Stomach smooth muscle (tissue), 2 donors: Measurements from ENCODE around the gene P4HB.

Source experiments
- H3K27ac ChIP-seq: one replicate; pipeline ENCODE4 v1.7.0; 2013; ENCODE audit warnings: mild to moderate bottlenecking, low read length, inconsistent platforms
- H3K27me3 ChIP-seq, 2 donors: one replicate each; pipeline ENCODE4 v1.7.0; 2013; ENCODE audit warnings: low read length in 2 of 2; ENCODE audit not compliant: insufficient read depth in 2 of 2, control insufficient read depth in 1 of 2
- H3K36me3 ChIP-seq, 2 donors: one replicate each; pipeline ENCODE4 v1.7.0; 2013; ENCODE audit warnings: low read length in 2 of 2; ENCODE audit not compliant: control insufficient read depth in 2 of 2, insufficient read depth in 2 of 2
- H3K4me1 ChIP-seq: one replicate; pipeline ENCODE4 v1.7.0; 2013; ENCODE audit warnings: low read length; ENCODE audit not compliant: control insufficient read depth, insufficient read depth
- H3K4me3 ChIP-seq, 2 donors: one replicate each; pipeline ENCODE4 v1.7.0; 2013; ENCODE audit warnings: low read length in 2 of 2
- H3K9ac ChIP-seq, 2 donors: one replicate each; pipeline ENCODE4 v1.7.0; 2013; ENCODE audit warnings: low read length in 2 of 2, mild to moderate bottlenecking in 1 of 2
- H3K9me3 ChIP-seq, 2 donors: one replicate each; pipeline ENCODE4 v1.7.0; 2013; ENCODE audit warnings: low read length in 2 of 2; ENCODE audit not compliant: control insufficient read depth in 2 of 2
- donor health status: healthy.
- donor health status: Pancreatic carcinoma.

Gene P4HB

GRCh38 chr17:81878294-81878693, 18.0 kb upstream of the P4HB start:
- Histone ChIP-seq H3K9ac (no peak overlapping the region), H3K27ac (no peak overlapping the region), H3K4me3 (no peak overlapping the region), H3K9me3 (no peaks in the 10 kb centered on the region), H3K4me1 (no peaks in the 10 kb centered on the region), H3K27me3 (no peaks in the 10 kb centered on the region), H3K36me3 (peaks cover 12 to 15% of the 10 kb centered on the region in 2 donors)

DNA sequence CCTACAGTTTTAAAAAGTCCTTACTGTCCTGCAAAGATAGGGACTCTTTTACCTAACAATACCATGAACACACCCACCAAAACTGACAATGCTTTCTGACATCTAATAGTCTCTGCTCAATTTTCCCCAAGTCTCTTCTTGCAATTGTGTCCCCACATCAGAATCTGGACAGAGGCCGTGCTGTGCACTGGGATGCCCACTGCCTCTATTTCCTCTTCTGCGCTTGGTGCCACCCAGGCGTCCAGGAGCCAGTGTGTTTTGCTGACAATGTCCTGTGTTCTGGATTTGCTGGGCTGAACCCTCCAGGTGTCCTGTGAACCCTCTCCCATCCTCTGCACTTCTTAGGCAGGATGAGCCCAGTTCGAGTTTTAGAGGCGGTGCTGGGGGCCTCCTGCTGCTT, 17.2 kb upstream of the P4HB start:
- H3K4me3 ChIP-seq: no peak overlapping the region
- H3K36me3 ChIP-seq: peaks cover 12 to 15% of the 10 kb centered on the region in 2 donors
- no peaks in the 10 kb centered on the region for H3K9me3 ChIP-seq
- peaks cover 3% of the 10 kb centered on the region for H3K4me1 ChIP-seq
- H3K27ac ChIP-seq: no peak overlapping the region
- no peak overlapping the region for H3K9ac ChIP-seq
- no peaks in the 10 kb centered on the region for H3K27me3 ChIP-seq

DNA sequence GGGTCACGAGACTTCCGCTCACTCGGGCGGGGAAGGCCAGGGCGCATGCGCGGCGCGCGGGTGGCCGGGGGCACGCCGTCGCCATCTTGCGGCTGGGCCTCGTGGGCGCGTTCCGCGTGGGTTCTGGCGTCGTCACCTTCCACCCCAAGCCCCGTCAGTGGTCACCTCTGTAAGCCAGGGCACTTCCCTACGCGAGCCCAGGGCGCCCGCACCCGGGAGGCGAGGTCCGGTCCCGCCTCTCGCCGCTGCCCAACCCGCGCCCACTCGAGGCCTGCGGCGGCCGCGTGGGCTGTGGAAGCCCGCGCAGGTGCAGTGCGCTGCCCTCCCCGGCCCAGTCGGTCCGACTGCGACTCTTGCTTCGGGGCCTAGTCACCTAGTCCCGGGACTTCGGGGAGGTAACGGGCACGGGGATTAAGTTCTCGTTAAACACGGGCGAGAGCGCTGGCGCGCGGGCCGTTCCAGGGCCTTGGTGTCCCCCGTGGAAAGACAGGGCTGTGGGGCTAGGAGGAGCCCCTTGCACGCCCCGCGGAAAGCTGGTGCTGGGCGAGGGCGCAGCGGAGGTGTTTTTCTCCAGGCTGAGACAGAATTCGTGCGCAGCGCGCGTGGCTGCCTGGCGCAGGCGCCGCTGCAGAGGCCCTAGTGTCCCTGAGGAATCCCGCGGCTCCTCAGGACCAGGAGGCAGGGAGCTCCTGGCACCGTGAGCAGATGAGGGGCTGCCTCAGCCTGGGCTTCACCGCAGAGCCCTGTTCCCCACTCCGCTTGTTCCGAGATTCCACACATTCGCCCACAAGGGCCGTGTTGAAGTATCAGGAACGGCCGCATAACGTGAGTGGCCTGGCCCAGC, 11.3 kb upstream of the P4HB start:
- Histone ChIP-seq H3K27ac (peak overlapping the region; percentile 97), H3K4me3 (peak overlapping the region; percentile 86 to 91), H3K27me3 (no peaks in the 10 kb centered on the region), H3K4me1 (peaks cover 50% of the 10 kb centered on the region), H3K36me3 (peaks cover 0 to 10% of the 10 kb centered on the region in 2 donors), H3K9me3 (no peaks in the 10 kb centered on the region), H3K9ac (peak overlapping the region; percentile 93 to 99)

DNA sequence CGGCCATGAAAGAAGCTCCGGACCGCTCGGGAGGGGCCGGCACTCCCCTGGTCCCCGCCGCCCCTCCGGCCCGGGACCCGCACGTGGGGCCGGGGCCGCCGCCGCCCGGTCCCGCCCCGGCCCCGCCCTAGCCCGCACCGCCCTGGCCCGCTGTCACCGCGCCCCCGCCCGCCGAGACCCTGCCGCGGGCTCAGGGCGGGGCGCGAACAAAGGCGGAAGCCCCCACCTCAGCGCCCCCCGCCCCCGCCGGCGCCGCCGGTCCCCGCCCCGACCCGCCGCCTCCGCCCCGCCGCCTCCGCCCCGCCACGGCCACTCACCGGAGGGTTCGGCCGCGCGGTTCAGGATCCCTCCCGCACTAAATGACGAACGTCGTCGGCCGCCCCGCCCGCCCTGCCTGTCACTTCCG, 10.6 kb upstream of the P4HB start, which contains the start of gene ARHGDIA:
TSS of gene ARHGDIA (minus strand) at position 357 of the 406 bp plus-strand sequence. CDS start 1,407 bp downstream, outside the sequence.
- Histone ChIP-seq H3K9me3 (no peaks in the 10 kb centered on the region), H3K27ac (peak within 1 kb of the TSS; percentile 97), H3K27me3 (no peaks in the 10 kb centered on the region), H3K4me1 (peaks cover 55% of the 10 kb centered on the region), H3K9ac (peak within 1 kb of the TSS; percentile 93 to 99), H3K36me3 (peaks cover 0 to 10% of the 10 kb centered on the region in 2 donors), H3K4me3 (peak within 1 kb of the TSS; percentile 91)

DNA sequence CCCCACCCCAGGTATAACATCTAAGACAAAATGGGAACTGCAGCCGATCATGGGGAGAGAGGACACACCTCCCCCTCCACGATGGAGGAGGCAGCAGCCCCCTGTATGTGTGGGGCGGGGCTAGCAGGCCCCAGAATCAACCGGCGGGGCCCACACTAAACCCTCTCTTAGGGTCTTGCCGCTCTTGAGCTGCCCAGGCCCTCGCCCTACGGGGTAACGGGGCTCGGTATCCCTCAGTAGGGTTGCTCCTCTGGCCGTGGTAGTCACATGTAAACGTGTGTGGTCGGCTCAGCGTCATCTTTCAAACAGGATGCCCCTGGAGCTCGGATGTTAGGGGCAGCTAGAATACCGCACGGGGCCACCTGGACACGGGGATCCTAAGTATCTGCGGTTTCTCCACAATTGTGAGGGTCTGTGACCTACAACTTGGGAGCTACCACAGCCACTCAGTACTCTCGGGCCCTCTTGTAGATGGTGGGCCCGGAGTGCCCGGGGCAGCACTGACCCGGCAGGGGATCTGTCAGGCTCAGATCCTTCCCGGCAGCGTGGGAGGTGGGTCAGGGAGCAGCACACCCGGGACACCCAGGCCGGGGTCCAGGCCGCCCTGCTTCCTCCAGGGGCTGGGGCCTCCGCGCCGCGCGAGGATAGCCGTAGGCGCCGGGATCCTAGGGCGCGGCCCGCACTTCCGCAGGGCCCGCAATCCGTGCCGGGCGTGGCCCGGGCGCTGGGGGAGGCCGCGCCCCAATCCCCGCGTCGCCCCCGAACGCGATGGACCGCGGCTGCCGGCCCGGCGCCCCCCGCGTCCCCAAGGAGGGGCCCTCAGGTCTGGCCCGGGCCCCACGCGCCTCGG, 10.0 kb upstream of the P4HB start:
- peak overlapping the region; percentile 81 for H3K27ac ChIP-seq
- H3K4me3 ChIP-seq: peak overlapping the region; percentile 91
- no peaks in the 10 kb centered on the region for H3K9me3 ChIP-seq
- no peaks in the 10 kb centered on the region for H3K27me3 ChIP-seq
- peaks cover 2 to 10% of the 10 kb centered on the region in 2 donors for H3K36me3 ChIP-seq
- H3K9ac ChIP-seq: peak overlapping the region; percentile 84 to 93
- peaks cover 55% of the 10 kb centered on the region for H3K4me1 ChIP-seq

DNA sequence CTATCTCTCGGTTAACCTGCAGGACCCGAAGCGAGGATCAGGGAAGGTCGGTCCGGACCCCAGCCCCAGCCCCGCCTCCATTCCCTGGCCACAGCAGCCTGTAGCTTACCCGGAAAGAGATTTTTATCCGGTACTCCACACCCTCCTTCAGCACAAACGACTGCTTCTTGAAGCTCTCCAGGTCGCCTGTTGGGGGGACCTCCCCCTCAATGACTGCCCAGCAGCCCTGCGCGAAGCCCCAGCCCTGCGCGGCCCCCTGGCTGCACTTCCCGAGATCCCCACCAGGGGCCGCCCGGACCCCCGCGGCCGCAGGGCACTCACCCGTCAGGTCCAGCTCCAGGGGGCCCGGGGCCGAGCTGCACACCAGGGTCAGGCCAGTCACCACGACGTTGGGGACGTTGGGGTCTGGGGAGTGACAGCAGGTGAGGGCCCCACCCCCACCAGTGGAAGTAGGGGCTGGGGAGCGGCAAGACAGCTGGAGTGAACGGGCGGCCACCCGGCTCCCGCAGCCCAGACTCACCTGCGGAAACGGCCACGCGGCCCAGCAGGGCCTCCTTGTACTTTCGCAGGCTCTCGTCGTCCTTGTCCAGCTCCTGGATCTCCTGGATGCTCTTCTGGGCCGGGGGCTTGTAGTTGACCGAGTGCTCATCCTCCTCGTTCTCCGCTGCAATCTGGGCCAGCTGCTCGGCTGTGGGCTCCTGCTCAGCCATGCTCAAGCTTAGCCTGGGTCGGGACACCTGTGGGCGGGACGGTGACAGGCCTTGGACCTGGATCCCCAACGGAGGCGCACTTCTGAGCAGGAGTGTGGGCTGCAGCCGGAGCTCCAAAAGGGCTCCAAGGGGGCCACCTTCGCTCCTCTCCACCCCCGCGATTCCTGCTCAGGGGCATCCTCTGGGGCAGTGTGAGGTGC, 9.1 kb upstream of the P4HB start:
- H3K27ac ChIP-seq: peak overlapping the region; percentile 81
- peaks cover 4 to 10% of the 10 kb centered on the region in 2 donors for H3K36me3 ChIP-seq
- H3K27me3 ChIP-seq: no peaks in the 10 kb centered on the region
- H3K4me3 ChIP-seq: peak overlapping the region; percentile 91
- H3K9ac ChIP-seq: peak overlapping the region in 1 of 2 donors; percentile 93
- H3K4me1 ChIP-seq: peaks cover 55% of the 10 kb centered on the region
- H3K9me3 ChIP-seq: no peaks in the 10 kb centered on the region

GRCh38 chr17:81868674-81869220, 8.4 kb upstream of the P4HB start:
- Histone ChIP-seq H3K4me1 (peaks cover 55% of the 10 kb centered on the region), H3K4me3 (no peak overlapping the region), H3K9ac (peak overlapping the region in 1 of 2 donors; percentile 22), H3K27ac (peak overlapping the region; percentile 81), H3K9me3 (no peaks in the 10 kb centered on the region), H3K36me3 (peaks cover 7 to 12% of the 10 kb centered on the region in 2 donors), H3K27me3 (no peaks in the 10 kb centered on the region)

DNA sequence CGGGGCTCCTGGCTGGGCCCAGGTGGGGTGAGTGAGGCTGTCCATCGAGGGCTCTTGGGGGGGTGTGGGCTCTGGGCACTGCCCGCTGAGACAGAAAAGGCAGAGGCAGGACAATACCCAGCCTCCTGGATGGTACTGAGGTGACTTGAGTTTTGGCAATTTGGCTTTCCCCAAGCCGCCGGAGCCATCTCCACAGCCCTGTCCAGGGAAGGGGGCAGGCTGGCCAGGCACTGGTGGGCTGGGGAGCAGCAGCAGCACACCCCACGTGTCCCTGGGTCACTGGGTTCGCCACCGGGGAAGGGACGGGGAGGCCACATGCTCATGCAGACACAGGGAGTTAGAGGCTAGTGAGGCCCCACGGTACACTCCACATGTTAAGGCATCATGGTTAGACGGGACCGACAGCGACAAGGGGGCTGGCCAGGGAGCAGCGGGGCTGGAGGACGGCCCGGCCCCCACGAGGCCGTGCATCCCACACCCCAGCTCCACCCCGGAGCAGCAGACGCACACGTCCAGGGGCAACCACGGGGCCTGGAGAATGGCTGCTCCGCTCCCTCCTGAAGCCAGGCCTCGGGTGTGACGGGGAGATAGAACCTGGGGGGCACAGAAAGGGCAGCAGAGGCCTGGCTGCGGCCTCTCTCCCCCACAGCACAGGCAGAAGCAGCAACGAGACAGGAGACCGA, 7.8 kb upstream of the P4HB start:
- Histone ChIP-seq H3K36me3 (peaks cover 10 to 17% of the 10 kb centered on the region in 2 donors), H3K9me3 (no peaks in the 10 kb centered on the region), H3K27ac (peak overlapping the region; percentile 81), H3K27me3 (no peaks in the 10 kb centered on the region), H3K4me3 (no peak overlapping the region), H3K9ac (no peak overlapping the region), H3K4me1 (peaks cover 57% of the 10 kb centered on the region)

GRCh38 chr17:81867170-81867990, 7.0 kb upstream of the P4HB start:
- Histone ChIP-seq H3K9ac (no peak overlapping the region), H3K4me1 (peaks cover 56% of the 10 kb centered on the region), H3K27me3 (no peaks in the 10 kb centered on the region), H3K36me3 (peaks cover 11 to 17% of the 10 kb centered on the region in 2 donors), H3K9me3 (no peaks in the 10 kb centered on the region), H3K4me3 (no peak overlapping the region), H3K27ac (peak overlapping the region; percentile 81)
